ENCODE results near the gene PPP2R2B. TPM values are rescaled to one million over a fixed set of nuclear protein-coding genes. Genes with fewer than 3 reads are reported as not detected.

Gene PPP2R2B
- total and polyA plus RNA-seq, 2 donors (not counting 3 experiments of a cell fraction or from before 2014, with no cell fraction given): not detected

GRCh38 chr5:146761811-146762210, 116.7 kb downstream of the PPP2R2B start:
- Histone ChIP-seq H3K4me3 (replicated peaks in 1 of 3; ENCODE audit: insufficient read depth in 1 of 3, low read depth in 1 of 3, low read length in 3 of 3) (no peak overlapping the region), H3K4me2 (ENCODE audit: insufficient read depth, low read length) (no peak overlapping the region), H3K9me1 (replicated peaks; ENCODE audit: control insufficient read depth, extremely low read depth, insufficient read depth, low read length) (no peaks in the 10 kb centered on the region), H3K4me1 (ENCODE audit: control insufficient read depth, extremely low read depth, insufficient read depth, low read length) (no peaks in the 10 kb centered on the region), H2AFZ (ENCODE audit: low read depth, low read length) (no peak overlapping the region), H4K20me1 (replicated peaks; ENCODE audit: control insufficient read depth, extremely low read depth, insufficient read depth, low read length) (no peaks in the 10 kb centered on the region), H3K36me3 (ENCODE audit: control insufficient read depth in 2 of 2, extremely low read depth in 1 of 2, insufficient read depth in 2 of 2, low read length in 2 of 2) (no peaks in the 10 kb centered on the region), H3K9ac (replicated peaks; ENCODE audit: extremely low read depth, insufficient read depth, low read length) (no peak overlapping the region), H3K27ac (ENCODE audit: insufficient read depth, low read depth, low read length) (no peak overlapping the region), H3K79me2 (ENCODE audit: control insufficient read depth, insufficient read depth, low read length) (no peaks in the 10 kb centered on the region), H3K27me3 (ENCODE audit: control insufficient read depth in 2 of 2, insufficient read depth in 2 of 2, low read length in 2 of 2) (no peaks in the 10 kb centered on the region), H3K9me3 (replicated peaks; ENCODE audit: control insufficient read depth, insufficient read depth, low read length) (no peaks in the 10 kb centered on the region)
- ChIA-PET POLR2A (no interaction called here), CTCF (no interaction called here)
- FAIRE-seq (no peak), DNase-seq (ENCODE audit: low read depth, low spot score) (no peak)
- no peak for TF ChIP-seq EZH2 (IDR thresholded peaks at IDR 0.05; ENCODE audit: borderline replicate concordance, low read depth, low read length, severe bottlenecking)
- intact Hi-C loops (cut with micrococcal nuclease) (no loop called here), dilution Hi-C loops (cut with MboI; ENCODE audit: extremely low pct_ligation_motif_present, low sequenced_read_pairs) (no loop called here)
- BruUV-seq (replicated peaks): no TSS peak

DNA sequence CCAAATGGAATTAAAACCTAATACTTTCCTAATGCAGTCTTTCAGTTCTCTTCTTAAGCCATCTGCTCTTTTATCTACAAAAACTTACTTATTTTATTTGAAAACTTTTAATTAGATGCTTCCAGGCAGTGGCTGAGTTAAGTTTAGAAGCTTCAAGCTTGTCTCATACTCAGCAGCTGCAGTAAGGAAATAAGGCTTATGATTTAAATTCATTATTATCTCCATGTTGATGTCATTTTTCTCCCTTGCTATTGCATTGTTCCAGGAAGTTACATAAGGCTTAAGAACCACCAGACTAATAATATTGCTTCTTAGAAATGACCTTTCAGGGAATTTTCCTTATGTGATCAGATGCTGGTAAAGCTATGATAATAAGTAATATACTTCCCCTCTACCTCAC, 119.6 kb downstream of the PPP2R2B start:
- Histone ChIP-seq H2AFZ (ENCODE audit: low read depth, low read length) (no peak overlapping the region), H3K27me3 (ENCODE audit: control insufficient read depth in 2 of 2, insufficient read depth in 2 of 2, low read length in 2 of 2) (no peaks in the 10 kb centered on the region), H3K4me3 (replicated peaks in 1 of 3; ENCODE audit: insufficient read depth in 1 of 3, low read depth in 1 of 3, low read length in 3 of 3) (no peak overlapping the region), H3K4me2 (ENCODE audit: insufficient read depth, low read length) (no peak overlapping the region), H3K27ac (ENCODE audit: insufficient read depth, low read depth, low read length) (no peak overlapping the region), H3K9me1 (replicated peaks; ENCODE audit: control insufficient read depth, extremely low read depth, insufficient read depth, low read length) (no peaks in the 10 kb centered on the region), H3K9me3 (replicated peaks; ENCODE audit: control insufficient read depth, insufficient read depth, low read length) (no peaks in the 10 kb centered on the region), H3K36me3 (ENCODE audit: control insufficient read depth in 2 of 2, extremely low read depth in 1 of 2, insufficient read depth in 2 of 2, low read length in 2 of 2) (no peaks in the 10 kb centered on the region), H4K20me1 (replicated peaks; ENCODE audit: control insufficient read depth, extremely low read depth, insufficient read depth, low read length) (no peaks in the 10 kb centered on the region), H3K79me2 (ENCODE audit: control insufficient read depth, insufficient read depth, low read length) (no peaks in the 10 kb centered on the region), H3K4me1 (ENCODE audit: control insufficient read depth, extremely low read depth, insufficient read depth, low read length) (no peaks in the 10 kb centered on the region), H3K9ac (replicated peaks; ENCODE audit: extremely low read depth, insufficient read depth, low read length) (no peak overlapping the region)
- dilution Hi-C loops (cut with MboI; ENCODE audit: extremely low pct_ligation_motif_present, low sequenced_read_pairs) (no loop called here), intact Hi-C loops (cut with micrococcal nuclease) (no loop called here)
- DNase-seq (ENCODE audit: low read depth, low spot score): no peak
- BruUV-seq (replicated peaks): no TSS peak
- POLR2A ChIA-PET: no interaction called here
- CTCF ChIA-PET: no interaction called here
- TF ChIP-seq CTCF (IDR thresholded peaks at IDR 0.05; ENCODE audit: extremely low read depth in 1 of 2, insufficient read depth in 1 of 2, low read depth in 1 of 2, low read length in 2 of 2): no peak
- TF ChIP-seq POLR2AphosphoS5 (IDR thresholded peaks at IDR 0.05; ENCODE audit: insufficient read depth, low read depth, low read length): no peak
- no peak for TF ChIP-seq JUN (IDR thresholded peaks at IDR 0.05; ENCODE audit: borderline replicate concordance, insufficient read depth, insufficient read length, low read depth)
- TF ChIP-seq MYC (IDR thresholded peaks at IDR 0.05; ENCODE audit: low read depth, low read length): no peak
- no peak for TF ChIP-seq POLR2A (IDR thresholded peaks at IDR 0.05; ENCODE audit: low read depth, low read length)
- no peak for TF ChIP-seq GATA2 (IDR thresholded peaks at IDR 0.05; ENCODE audit: insufficient read depth, insufficient read length, low read depth, low read length)
- no peak for TF ChIP-seq FOS (IDR thresholded peaks at IDR 0.05; ENCODE audit: borderline replicate concordance, insufficient read depth, low read length)
- TF ChIP-seq, protein P1, sequence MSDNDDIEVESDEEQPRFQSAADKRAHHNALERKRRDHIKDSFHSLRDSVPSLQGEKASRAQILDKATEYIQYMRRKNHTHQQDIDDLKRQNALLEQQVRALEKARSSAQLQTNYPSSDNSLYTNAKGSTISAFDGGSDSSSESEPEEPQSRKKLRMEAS (IDR thresholded peaks at IDR 0.05; ENCODE audit: insufficient read depth, insufficient read length): no peak
- no peak for TF ChIP-seq EZH2 (IDR thresholded peaks at IDR 0.05; ENCODE audit: borderline replicate concordance, low read depth, low read length, severe bottlenecking)
- no peak for FAIRE-seq
